Transverse colon (tissue), 4 donors: ENCODE measurements around the gene KLF18.

Experiments
- CTCF ChIP-seq, 5 experiments: fragments of 200-600 bp in 3 of 5; fragments of 450-650 bp in 2 of 5; sonication (generic) in 3 of 5; IDR thresholded peaks; 1 replicate in 2 of 5; 2 replicates in 3 of 5; pipeline ENCODE4 v1.5.1; 2016 to 2017; ENCODE audit warnings: antibody characterized with exemption in 5 of 5, inconsistent platforms in 3 of 5, mild to moderate bottlenecking in 2 of 5, moderate library complexity in 1 of 5
- POLR2A ChIP-seq: fragments of 450-650 bp; IDR thresholded peaks from one replicate; pipeline ENCODE4 v1.6.1; 2016; ENCODE audit warnings: antibody characterized with exemption, mild to moderate bottlenecking, moderate library complexity
- POLR2AphosphoS5 ChIP-seq, 3 donors: sonication (generic); formaldehyde crosslinking; IDR thresholded peaks; one replicate each; pipeline ENCODE4 v1.6.1; 2016; ENCODE audit warnings: antibody characterized with exemption in 3 of 3

GRCh38 chr1:44094047-44094446, 47.4 kb downstream of the KLF18 start:
- TF ChIP-seq POLR2A, result no peak
- TF ChIP-seq CTCF (IDR thresholded peaks at IDR 0.05), result no peak
- TF ChIP-seq POLR2AphosphoS5 (IDR thresholded peaks at IDR 0.05), result no peak
